CD8-positive, alpha-beta memory T cell (primary cell): ENCODE measurements around the gene ARMC9. TPM values are rescaled to one million over a fixed set of nuclear protein-coding genes. Genes with fewer than 3 reads are reported as not detected.

ENCODE experiments used
- CTCF ChIA-PET: fragments of 350-600 bp; sonication (Branson Sonifier 250); formaldehyde crosslinking; loops from one replicate; lab custom pipeline; 2021; ENCODE audit warnings: antibody characterized with exemption; lab: Charles Lee
- POLR2A ChIA-PET: fragments of 350-600 bp; sonication (Branson Sonifier 250); formaldehyde crosslinking; loops from one replicate; lab custom pipeline; 2021; ENCODE audit warnings: antibody characterized with exemption; lab: Charles Lee
- DNase-seq, 5 donors: peaks; one replicate each; pipeline versions ENCODE4 v3.0.0 to v3.0.0-alpha.2; 2020 to 2022; ENCODE audit warnings: mixed read lengths in 1 of 5
- H3K27ac ChIP-seq: one replicate; pipeline ENCODE4 v1.7.0; 2013; ENCODE audit warnings: low read depth, mild to moderate bottlenecking, low read length, moderate library complexity
- H3K27me3 ChIP-seq: 2 replicates; pipeline ENCODE4 v1.7.0; 2013; ENCODE audit warnings: low read length, mild to moderate bottlenecking; ENCODE audit not compliant: insufficient read depth, poor library complexity, severe bottlenecking
- H3K36me3 ChIP-seq: 2 replicates; pipeline ENCODE4 v1.7.0; 2013; ENCODE audit warnings: mild to moderate bottlenecking, low read length, moderate library complexity; ENCODE audit not compliant: insufficient read depth
- H3K4me1 ChIP-seq: 2 replicates; pipeline ENCODE4 v1.7.0; 2013; ENCODE audit warnings: mild to moderate bottlenecking, low read length, moderate library complexity; ENCODE audit not compliant: insufficient read depth
- H3K4me3 ChIP-seq: 2 replicates; pipeline ENCODE4 v1.7.0; 2013; ENCODE audit warnings: mild to moderate bottlenecking, low read length
- H3K9me3 ChIP-seq: 2 replicates; pipeline ENCODE4 v1.7.0; 2013; ENCODE audit warnings: mild to moderate bottlenecking, low read length
- H3K27ac Mint-ChIP-seq, 8 donors: one replicate each; pipeline ENCODE4 v1.8.0; 2020 to 2021; ENCODE audit warnings: mixed read lengths in 8 of 8, mild to moderate bottlenecking in 6 of 8, inconsistent platforms in 3 of 8, moderate library complexity in 3 of 8
- H3K27me3 Mint-ChIP-seq, 2 donors: one replicate each; pipeline ENCODE4 v1.8.0; 2020 to 2021; ENCODE audit warnings: mixed read lengths in 2 of 2, mild to moderate bottlenecking in 1 of 2, moderate library complexity in 1 of 2
- H3K36me3 Mint-ChIP-seq, 3 donors: one replicate each; pipeline ENCODE4 v1.8.0; 2020 to 2021; ENCODE audit warnings: mixed read lengths in 3 of 3, inconsistent platforms in 1 of 3, mild to moderate bottlenecking in 1 of 3
- H3K4me1 Mint-ChIP-seq, 3 donors: one replicate each; pipeline ENCODE4 v1.8.0; 2020 to 2021; ENCODE audit warnings: mixed read lengths in 3 of 3, inconsistent platforms in 1 of 3, mild to moderate bottlenecking in 1 of 3
- H3K4me3 Mint-ChIP-seq, 7 donors: one replicate each; pipeline ENCODE4 v1.8.0; 2020 to 2021; ENCODE audit warnings: mixed read lengths in 7 of 7, mild to moderate bottlenecking in 6 of 7, moderate library complexity in 4 of 7, inconsistent platforms in 2 of 7
- H3K9me3 Mint-ChIP-seq, 5 donors: one replicate each; pipeline ENCODE4 v1.8.0; 2020 to 2022; ENCODE audit warnings: mixed read lengths in 5 of 5, mild to moderate bottlenecking in 3 of 5, moderate library complexity in 2 of 5, inconsistent platforms in 1 of 5
- polyA plus RNA-seq: library from polyadenylated mRNA; unstranded; fragments of 300-500 nt; fragmentation: Illumina TruSeq; gene quantifications from one replicate; pipeline ENCODE4 v1.2.3, GENCODE V29; 2021
- total RNA-seq, 2 experiments: library from RNA; stranded (reverse); gene quantifications; one replicate each; pipeline ENCODE4 v1.2.3, GENCODE V29; 2021

ARMC9 gene
- total and polyA plus RNA-seq, 3 experiments from 2014 or later = 1.0 to 6.4 (median 5.3) TPM

GRCh38 chr2:231305221-231305620 lies 106.8 kb downstream of the ARMC9 start:
- H3K4me1 Mint-ChIP-seq = peaks cover 1 to 5% (median 4%) of the 10 kb centered on the region in 3 donors
- POLR2A ChIA-PET = no interaction called here

GRCh38 chr2:231306791-231307393 lies 108.5 kb downstream of the ARMC9 start:
- no peaks in the 10 kb centered on the region for H3K36me3 Mint-ChIP-seq
- H3K27ac ChIP-seq = no peak overlapping the region
- H3K4me3 Mint-ChIP-seq = no peak overlapping the region
- H3K27me3 ChIP-seq = no peaks in the 10 kb centered on the region
- H3K27ac Mint-ChIP-seq = no peak overlapping the region
- H3K9me3 ChIP-seq = no peaks in the 10 kb centered on the region
- DNase-seq = no peak
- POLR2A ChIA-PET = no interaction called here
- CTCF ChIA-PET = no interaction called here
- no peaks in the 10 kb centered on the region for H3K36me3 ChIP-seq
- no peaks in the 10 kb centered on the region for H3K4me1 Mint-ChIP-seq
- H3K27me3 Mint-ChIP-seq = peaks cover 0 to 10% of the 10 kb centered on the region in 2 donors
- no peaks in the 10 kb centered on the region for H3K4me1 ChIP-seq
- no peaks in the 10 kb centered on the region for H3K9me3 Mint-ChIP-seq
- no peak overlapping the region for H3K4me3 ChIP-seq

More at GRCh38 chr2:231305221-231305620, 106.8 kb downstream of the ARMC9 start:
- no peak overlapping the region for H3K4me3 Mint-ChIP-seq
- Histone ChIP-seq H3K27me3 (no peaks in the 10 kb centered on the region), H3K9me3 (no peaks in the 10 kb centered on the region), H3K4me1 (no peaks in the 10 kb centered on the region), H3K36me3 (no peaks in the 10 kb centered on the region), H3K4me3 (no peak overlapping the region), H3K27ac (no peak overlapping the region)
- H3K9me3 Mint-ChIP-seq = no peaks in the 10 kb centered on the region
- DNase-seq = no peak
- CTCF ChIA-PET = no interaction called here
- H3K36me3 Mint-ChIP-seq = no peaks in the 10 kb centered on the region
- H3K27me3 Mint-ChIP-seq = peaks cover 0 to 12% of the 10 kb centered on the region in 2 donors
- H3K27ac Mint-ChIP-seq = no peak overlapping the region

- Mint-ChIP-seq H3K27me3 (peaks cover 0 to 10% of the 10 kb centered on the region in 2 donors), H3K4me1 (no peaks in the 10 kb centered on the region), H3K36me3 (no peaks in the 10 kb centered on the region), H3K27ac (no peak overlapping the region), H3K9me3 (no peaks in the 10 kb centered on the region), H3K4me3 (no peak overlapping the region)
- Histone ChIP-seq H3K27ac (no peak overlapping the region), H3K4me3 (no peak overlapping the region), H3K9me3 (no peaks in the 10 kb centered on the region), H3K27me3 (no peaks in the 10 kb centered on the region), H3K4me1 (no peaks in the 10 kb centered on the region), H3K36me3 (no peaks in the 10 kb centered on the region)
- ChIA-PET POLR2A (no interaction called here), CTCF (interaction anchor here (0.6 kb wide), 1 partner anchor 144 kb away, joined by 3 read pairs; no protein-coding TSS in a partner anchor)
- no peak for DNase-seq
Observed at GRCh38 chr2:231308219-231308618, 109.8 kb downstream of the ARMC9 start.

DNA sequence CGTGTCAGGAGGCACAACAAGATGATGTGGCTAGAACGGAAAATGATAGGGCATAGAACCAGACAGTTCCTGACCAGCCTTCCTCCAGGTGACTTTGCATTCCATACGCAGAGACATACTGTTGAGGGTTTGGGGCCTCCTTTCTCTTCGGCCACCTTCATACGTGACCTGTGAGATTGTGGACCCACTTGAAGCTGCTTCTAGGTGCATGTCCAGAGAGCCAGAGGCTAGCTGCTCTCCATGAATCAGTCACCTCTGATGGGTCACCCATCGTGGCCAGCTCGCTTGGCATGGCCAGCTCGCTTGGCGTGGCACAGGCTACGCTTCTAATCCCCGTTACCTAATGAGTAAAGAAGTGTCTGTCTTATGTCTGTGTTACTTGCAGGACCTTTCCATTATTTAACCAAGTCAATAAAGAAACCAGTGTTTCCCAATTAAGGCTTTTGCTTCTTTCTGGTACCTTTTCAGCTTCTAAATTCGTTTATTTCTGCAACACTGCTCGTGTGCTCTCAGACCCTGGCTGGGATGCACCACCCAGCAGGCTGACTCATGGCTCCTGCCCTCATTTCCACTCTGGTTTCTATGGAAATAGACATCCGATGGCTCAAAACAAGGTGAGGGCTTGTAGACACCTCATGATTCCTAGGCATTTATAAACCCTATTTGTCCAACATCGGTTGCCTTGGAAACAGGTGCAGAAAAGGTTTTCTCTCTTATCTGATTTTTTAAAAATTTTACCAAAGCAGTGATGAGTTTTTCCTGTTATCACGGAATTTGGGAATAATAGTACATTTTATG lies 110.4 kb downstream of the ARMC9 start:
- ChIA-PET CTCF (interaction anchor here (0.6 kb wide), 1 partner anchor 143 kb away, joined by 3 read pairs; no protein-coding TSS in a partner anchor), POLR2A (no interaction called here)
- H3K9me3 ChIP-seq = no peaks in the 10 kb centered on the region
- Mint-ChIP-seq H3K9me3 (no peaks in the 10 kb centered on the region), H3K4me1 (no peaks in the 10 kb centered on the region), H3K27me3 (peaks cover 0 to 7% of the 10 kb centered on the region in 2 donors), H3K36me3 (no peaks in the 10 kb centered on the region), H3K27ac (no peak overlapping the region), H3K4me3 (no peak overlapping the region)
- no peak overlapping the region for H3K4me3 ChIP-seq
- DNase-seq = no peak
- no peaks in the 10 kb centered on the region for H3K27me3 ChIP-seq
- H3K36me3 ChIP-seq = no peaks in the 10 kb centered on the region
- no peak overlapping the region for H3K27ac ChIP-seq
- H3K4me1 ChIP-seq = no peaks in the 10 kb centered on the region

- Mint-ChIP-seq H3K36me3 (peaks cover 0 to 6% (median 0%) of the 10 kb centered on the region in 3 donors), H3K9me3 (peaks cover 0 to 9% (median 4%) of the 10 kb centered on the region in 5 donors), H3K4me1 (no peaks in the 10 kb centered on the region), H3K27ac (peak overlapping the region in 1 of 8 donors; percentile 70), H3K27me3 (peaks cover 0 to 3% of the 10 kb centered on the region in 2 donors), H3K4me3 (no peak overlapping the region)
- no peak for DNase-seq
- Histone ChIP-seq H3K36me3 (no peaks in the 10 kb centered on the region), H3K27me3 (no peaks in the 10 kb centered on the region), H3K4me3 (no peak overlapping the region), H3K9me3 (no peaks in the 10 kb centered on the region), H3K4me1 (no peaks in the 10 kb centered on the region), H3K27ac (no peak overlapping the region)
- CTCF ChIA-PET = no interaction called here
- POLR2A ChIA-PET = no interaction called here
Observed at GRCh38 chr2:231312066-231312465, 113.6 kb downstream of the ARMC9 start.

DNA sequence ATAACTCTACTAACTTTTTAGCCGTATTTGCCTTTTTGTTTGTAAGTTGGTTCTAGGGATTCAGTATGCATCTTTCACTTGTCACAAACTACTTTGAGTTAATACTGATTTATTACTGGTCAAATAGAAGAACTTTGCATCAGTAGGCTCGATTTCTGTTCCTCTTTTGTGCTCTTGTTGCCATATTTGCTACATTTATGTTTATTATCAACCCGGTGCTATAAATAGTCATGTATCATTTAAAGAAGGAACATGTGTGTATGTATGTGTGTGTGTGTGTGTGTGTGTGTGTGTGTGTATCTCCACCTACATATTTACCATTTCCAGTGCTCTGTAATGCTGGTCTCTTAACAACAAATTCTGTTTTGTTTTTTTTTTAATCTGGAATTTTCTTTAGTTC lies 117.5 kb downstream of the ARMC9 start:
- H3K4me1 ChIP-seq = no peaks in the 10 kb centered on the region
- Mint-ChIP-seq H3K27me3 (peaks cover 7 to 10% of the 10 kb centered on the region in 2 donors), H3K9me3 (peaks cover 6 to 22% (median 12%) of the 10 kb centered on the region in 5 donors), H3K4me1 (no peaks in the 10 kb centered on the region), H3K4me3 (no peak overlapping the region), H3K36me3 (peaks cover 0 to 21% (median 3%) of the 10 kb centered on the region in 3 donors), H3K27ac (no peak overlapping the region)
- ChIA-PET CTCF (no interaction called here), POLR2A (no interaction called here)
- no peaks in the 10 kb centered on the region for H3K27me3 ChIP-seq
- H3K27ac ChIP-seq = no peak overlapping the region
- H3K9me3 ChIP-seq = no peaks in the 10 kb centered on the region
- H3K4me3 ChIP-seq = no peak overlapping the region
- DNase-seq = no peak
- no peaks in the 10 kb centered on the region for H3K36me3 ChIP-seq

- no peak overlapping the region for H3K4me3 Mint-ChIP-seq
- CTCF ChIA-PET = no interaction called here
- Histone ChIP-seq H3K4me3 (no peak overlapping the region), H3K27ac (no peak overlapping the region), H3K36me3 (no peaks in the 10 kb centered on the region), H3K9me3 (no peaks in the 10 kb centered on the region), H3K27me3 (no peaks in the 10 kb centered on the region), H3K4me1 (no peaks in the 10 kb centered on the region)
- POLR2A ChIA-PET = no interaction called here
- peaks cover 12 to 17% of the 10 kb centered on the region in 2 donors for H3K27me3 Mint-ChIP-seq
- H3K9me3 Mint-ChIP-seq = peaks cover 6 to 22% (median 12%) of the 10 kb centered on the region in 5 donors
- peaks cover 0 to 21% (median 3%) of the 10 kb centered on the region in 3 donors for H3K36me3 Mint-ChIP-seq
- H3K27ac Mint-ChIP-seq = no peak overlapping the region
- no peak for DNase-seq
- no peaks in the 10 kb centered on the region for H3K4me1 Mint-ChIP-seq
Observed at GRCh38 chr2:231317579-231317978, 119.1 kb downstream of the ARMC9 start.

DNA sequence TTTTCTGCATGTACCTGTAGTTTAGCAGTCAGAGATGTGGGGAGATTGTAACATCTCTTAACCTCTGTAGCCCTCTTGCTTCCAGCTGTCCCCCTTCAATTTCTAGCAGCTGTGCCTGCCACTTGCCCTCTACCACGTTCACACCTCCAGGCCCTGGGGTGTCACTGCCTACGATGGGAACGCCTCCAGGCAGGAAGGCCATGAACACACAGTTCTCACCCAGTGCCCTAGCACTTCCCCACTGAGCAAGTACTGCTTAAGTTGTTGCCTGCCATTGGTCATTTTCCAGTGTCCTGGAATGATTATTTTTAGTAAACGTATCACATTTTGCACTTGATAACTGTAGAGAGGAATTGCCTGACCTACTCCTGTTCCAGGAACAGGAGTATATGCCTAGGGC lies 120.0 kb downstream of the ARMC9 start:
- H3K36me3 Mint-ChIP-seq = peaks cover 0 to 21% (median 3%) of the 10 kb centered on the region in 3 donors
- peaks cover 6 to 22% (median 12%) of the 10 kb centered on the region in 5 donors for H3K9me3 Mint-ChIP-seq
- POLR2A ChIA-PET = no interaction called here
- H3K36me3 ChIP-seq = no peaks in the 10 kb centered on the region
- CTCF ChIA-PET = no interaction called here
- H3K4me3 Mint-ChIP-seq = no peak overlapping the region
- no peaks in the 10 kb centered on the region for H3K4me1 ChIP-seq
- no peak overlapping the region for H3K27ac Mint-ChIP-seq
- no peak for DNase-seq
- H3K27me3 Mint-ChIP-seq = peaks cover 14 to 19% of the 10 kb centered on the region in 2 donors
- no peaks in the 10 kb centered on the region for H3K9me3 ChIP-seq
- no peaks in the 10 kb centered on the region for H3K27me3 ChIP-seq
- no peak overlapping the region for H3K27ac ChIP-seq
- no peaks in the 10 kb centered on the region for H3K4me1 Mint-ChIP-seq
- no peak overlapping the region for H3K4me3 ChIP-seq
